Cerebellar nuclear complex (tissue), 1 donor: ENCODE results near the gene ZNF805.
"Not testable (repeated sequence)": the region's sequence is repeated elsewhere in the genome, so short reads cannot be mapped to it uniquely, and the experiment has no call there.

Experiments used
- DNase-seq, 2 experiments: peaks; one replicate each; lab custom pipeline; 2025; lab: John Stamatoyannopoulos, UW

ZNF805 gene

DNA sequence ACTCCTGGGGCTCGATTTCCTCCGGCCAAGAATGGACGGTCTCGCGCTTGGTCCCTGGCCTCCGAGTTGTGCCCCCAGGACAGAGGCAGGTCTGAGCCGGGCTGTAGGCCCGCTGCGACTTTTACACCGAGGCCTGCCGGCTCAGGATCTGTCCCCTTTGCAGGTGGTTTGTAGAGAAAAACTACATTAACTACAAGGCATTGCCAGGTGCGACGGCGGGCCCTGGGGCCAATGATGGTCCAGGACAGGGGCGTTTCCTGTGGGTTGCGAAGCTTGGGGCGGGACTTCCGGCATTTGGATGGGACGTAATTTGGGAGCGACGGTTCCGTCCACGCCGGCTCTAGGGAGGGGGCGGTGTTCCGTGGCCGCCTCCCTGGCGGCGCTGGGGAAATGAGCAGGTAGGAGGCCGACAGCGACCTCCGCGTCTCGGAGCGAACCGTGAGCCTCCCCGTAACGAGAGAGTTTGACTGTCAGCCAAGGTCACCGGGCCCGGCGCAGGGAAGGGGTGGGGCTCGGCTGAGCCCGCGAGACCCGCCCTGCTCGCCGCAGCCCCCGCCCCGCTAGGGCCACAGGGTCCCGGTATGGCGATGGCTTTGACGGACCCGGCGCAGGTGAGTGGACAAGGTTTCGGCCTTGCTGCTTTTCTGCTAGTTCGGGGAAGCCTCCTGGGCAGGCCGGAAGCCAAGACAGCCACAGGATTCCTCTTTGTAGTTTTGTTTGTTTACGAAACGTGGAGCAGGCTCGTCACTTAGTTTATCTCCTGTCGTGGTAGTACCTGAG, at the start of gene ZNF805:
Gene ZNF805, plus strand, starts transcription at position 322 of the 780 bp plus-strand sequence. Its CDS starts 260 bp downstream, at position 582.
- peak; percentile 64 to 88 for DNase-seq

DNA sequence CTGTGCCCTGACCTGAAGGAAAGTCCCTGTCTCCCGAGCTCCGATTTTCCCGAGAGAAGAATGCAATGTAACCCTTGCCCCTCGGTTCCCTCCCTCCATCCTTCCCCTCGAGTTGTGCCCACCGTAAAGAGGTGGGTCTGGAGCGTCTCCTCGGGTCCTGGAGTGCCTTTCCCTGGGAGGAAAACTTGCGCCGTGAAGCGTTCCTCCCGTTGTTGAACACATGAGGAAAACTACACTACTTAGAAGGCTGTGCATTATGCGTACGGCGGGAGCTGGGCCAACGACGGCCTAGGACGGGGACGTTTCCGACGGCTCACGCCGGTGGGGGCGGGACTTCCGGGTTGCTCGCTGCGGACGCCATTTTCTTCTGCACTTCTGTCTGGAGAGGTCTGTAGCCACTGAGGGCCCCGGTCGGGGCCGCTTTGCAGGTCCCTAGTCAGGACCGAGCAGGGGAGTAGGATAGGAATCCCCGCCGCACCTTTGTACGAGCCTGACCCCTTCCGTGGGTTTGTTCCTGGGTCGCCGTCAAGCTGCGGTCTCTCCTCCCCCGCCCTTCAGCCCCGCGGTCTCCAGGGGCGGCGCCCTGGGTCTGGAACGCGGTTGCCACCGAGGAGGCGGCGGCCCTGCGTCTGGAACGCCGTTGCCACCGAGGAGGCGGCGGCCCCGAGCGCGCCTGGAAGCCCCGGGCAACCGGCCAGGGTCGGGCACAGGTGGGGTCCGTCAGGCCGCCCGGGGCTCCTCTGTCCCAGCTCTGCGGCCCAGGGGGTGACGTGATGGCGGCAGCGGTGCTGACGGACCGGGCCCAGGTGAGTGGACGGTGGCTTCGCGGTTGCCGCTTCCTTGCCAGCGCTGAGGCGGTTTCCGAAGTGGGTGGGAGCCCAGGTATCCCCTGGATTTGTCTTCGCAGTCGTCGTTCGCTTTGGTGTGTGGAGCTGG, 49.0 kb upstream of the ZNF805 start, which contains the start of gene ZNF264:
Gene ZNF264, plus strand, starts transcription at position 360 of the 936 bp plus-strand sequence. Its CDS starts 414 bp downstream, at position 774.
- peak; percentile 23 to 33 for DNase-seq

- DNase-seq = no peak
Observed at GRCh38 chr19:57192077-57192420, 48.4 kb upstream of the ZNF805 start.

GRCh38 chr19:57192993-57193392, 47.4 kb upstream of the ZNF805 start:
- DNase-seq = no peak

GRCh38 chr19:57197874-57198273, 42.6 kb upstream of the ZNF805 start:
- DNase-seq = not testable (repeated sequence)

- no peak for DNase-seq
Observed at GRCh38 chr19:57202160-57202559, 38.3 kb upstream of the ZNF805 start.

GRCh38 chr19:57210381-57210780, 30.1 kb upstream of the ZNF805 start:
- DNase-seq = peak; percentile 19 to 81

- no peak for DNase-seq
Observed at GRCh38 chr19:57212109-57212508, 28.3 kb upstream of the ZNF805 start.

GRCh38 chr19:57227502-57227901, 12.9 kb upstream of the ZNF805 start:
- no peak for DNase-seq

DNA sequence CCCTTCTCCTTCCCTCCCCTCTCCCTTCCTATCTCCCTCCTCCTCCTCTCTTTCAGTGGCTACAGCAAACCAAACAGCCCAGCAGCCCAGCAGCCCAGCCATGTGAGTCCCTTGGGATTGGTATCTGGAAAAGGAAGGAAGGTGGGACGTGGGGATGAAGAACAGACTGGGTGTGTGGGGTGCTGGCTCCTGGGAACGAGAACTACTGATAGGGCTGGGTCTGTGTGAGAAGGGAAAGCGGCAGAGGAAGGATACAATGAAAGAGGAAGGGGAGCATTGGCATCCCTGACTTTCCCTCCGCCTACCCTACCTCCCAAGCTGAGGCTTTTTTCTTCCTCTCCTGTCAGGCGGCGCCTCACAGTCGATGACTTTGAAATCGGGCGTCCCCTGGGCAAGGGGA, 8.7 kb upstream of the ZNF805 start:
- no peak for DNase-seq

DNA sequence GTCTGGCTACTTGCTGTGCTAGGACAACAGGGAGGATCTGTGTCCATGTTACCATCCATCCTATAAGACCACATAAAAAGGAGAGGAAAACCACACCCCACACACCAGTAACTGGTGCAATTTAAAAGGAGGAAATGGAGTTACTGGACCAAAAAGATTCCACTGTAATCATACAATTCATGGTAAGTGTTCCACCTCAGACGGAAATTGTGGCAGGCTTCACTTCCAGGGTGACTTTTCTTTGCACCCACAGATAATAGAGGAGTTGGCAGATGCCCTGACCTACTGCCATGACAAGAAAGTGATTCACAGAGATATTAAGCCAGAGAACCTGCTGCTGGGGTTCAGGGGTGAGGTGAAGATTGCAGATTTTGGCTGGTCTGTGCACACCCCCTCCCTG, 7.2 kb upstream of the ZNF805 start:
- no peak for DNase-seq

- DNase-seq = no peak
Observed at GRCh38 chr19:57239982-57240310, 486 bp upstream of the ZNF805 start.

DNA sequence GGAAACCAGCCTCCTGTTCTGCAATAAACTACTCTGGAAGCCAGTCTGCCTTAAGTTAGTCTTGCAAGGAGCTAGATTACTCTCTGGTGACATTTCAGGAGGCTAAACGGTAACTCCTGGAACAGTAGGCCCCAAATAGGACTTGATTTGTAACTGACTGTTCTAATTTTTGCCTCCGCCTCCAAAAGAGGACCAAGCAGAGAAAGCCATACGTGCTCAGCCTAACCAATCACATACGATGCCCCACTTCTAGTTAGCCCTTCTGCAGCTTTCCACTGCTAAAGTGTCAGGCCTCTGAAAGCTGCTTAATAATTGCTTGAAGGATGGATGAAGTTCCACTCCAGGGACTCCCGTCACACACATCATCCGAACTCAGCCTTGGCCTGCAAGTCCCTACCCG, 744 bp downstream of the ZNF805 start:
- no peak for DNase-seq

- no peak for DNase-seq
Observed at GRCh38 chr19:57242821-57243220, 2.4 kb downstream of the ZNF805 start.

DNA sequence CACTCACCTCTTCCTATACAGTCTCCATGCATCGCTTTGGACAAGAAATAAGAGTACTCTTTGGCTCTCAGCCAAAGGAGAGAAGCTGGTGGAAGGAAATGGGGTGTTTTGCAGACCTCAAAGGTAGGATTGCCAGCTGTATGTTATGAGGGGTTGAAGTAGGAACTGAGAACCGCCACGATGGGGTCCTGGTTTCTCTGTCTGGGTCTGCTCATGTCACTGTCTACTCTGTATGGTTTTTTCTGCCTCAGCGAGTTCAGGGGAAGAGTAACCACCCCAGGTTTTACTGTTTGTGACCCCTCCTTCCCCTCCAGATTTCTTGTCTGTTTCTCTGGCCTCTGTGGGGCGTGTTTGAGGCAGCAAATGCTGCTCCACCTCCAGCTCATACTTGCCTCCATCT, 4.1 kb downstream of the ZNF805 start:
- DNase-seq = no peak

GRCh38 chr19:57245066-57245465, 4.6 kb downstream of the ZNF805 start:
- no peak for DNase-seq

DNA sequence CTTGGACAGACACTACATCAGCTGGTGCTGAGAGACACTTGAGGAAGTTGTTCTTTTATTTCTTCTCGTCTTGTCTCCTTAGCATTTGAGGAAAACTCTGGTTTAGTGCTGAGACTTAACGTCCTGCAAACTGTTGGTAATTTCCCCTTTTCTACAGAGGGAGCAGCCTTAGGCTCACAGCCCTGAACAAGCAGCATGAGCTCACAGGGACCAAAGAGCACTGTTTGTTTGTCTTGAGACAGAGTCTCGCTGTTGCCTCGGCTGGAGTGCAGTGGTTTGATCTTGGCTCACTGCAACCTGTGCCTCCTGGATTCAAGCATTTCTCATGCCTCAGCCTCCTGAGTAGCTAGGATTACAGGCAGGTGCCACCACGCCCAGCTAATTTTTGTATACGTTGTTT, 5.5 kb downstream of the ZNF805 start:
- no peak for DNase-seq

- no peak for DNase-seq
Observed at GRCh38 chr19:57248646-57249045, 8.2 kb downstream of the ZNF805 start.

GRCh38 chr19:57249329-57249728, 8.9 kb downstream of the ZNF805 start:
- DNase-seq = no peak

GRCh38 chr19:57253767-57254166, 13.3 kb downstream of the ZNF805 start:
- not testable (repeated sequence) for DNase-seq

GRCh38 chr19:57262044-57262443, 21.6 kb downstream of the ZNF805 start:
- no peak for DNase-seq

- no peak for DNase-seq
Observed at GRCh38 chr19:57263244-57263741, 22.9 kb downstream of the ZNF805 start.

DNA sequence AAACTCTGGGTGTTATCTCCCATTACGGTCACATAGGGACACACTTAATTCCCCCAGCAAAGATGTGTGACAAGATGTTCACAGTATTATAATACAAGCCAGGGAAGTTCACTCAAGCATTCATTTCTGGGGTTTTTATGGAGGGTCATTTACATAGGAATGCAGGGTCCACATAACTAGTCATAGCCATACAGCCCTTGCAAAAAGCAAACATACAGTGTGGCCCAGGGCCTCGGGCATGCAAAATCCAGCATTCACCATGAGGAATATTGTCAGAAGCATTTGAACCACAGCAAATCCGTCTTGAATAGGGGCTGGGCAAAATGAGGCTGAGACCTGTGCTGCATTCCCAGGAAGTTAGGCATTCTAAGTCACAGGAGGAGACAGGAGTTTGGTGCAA, 26.9 kb downstream of the ZNF805 start:
- DNase-seq = no peak
